IPS-NIHi7 (cell line): ENCODE measurements around the gene ADGRL3.

ENCODE experiments used
- DNase-seq: peaks from one replicate; pipeline ENCODE4 v3.0.0; 2012; ENCODE audit warnings: mixed read lengths; ENCODE audit errors: extremely low spot score

ADGRL3 gene

DNA sequence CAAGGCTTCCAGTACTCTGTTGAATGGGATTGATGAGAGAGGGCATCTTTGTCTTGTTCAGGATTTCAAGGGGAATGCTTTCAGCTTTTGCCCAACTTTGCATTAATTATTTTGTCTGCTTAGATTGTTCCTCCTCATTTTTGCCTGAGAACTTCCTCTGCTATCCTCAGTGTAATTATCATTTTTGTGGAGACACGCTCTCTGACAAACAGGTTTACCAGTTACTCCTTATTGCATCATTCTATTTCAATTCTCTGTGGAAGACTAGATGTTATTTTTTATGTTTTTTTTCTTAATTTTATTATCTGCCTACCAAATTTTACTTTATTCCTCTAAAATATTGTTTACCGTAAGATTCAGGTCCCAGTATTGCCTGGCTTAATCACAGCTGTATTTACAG is 349.2 kb downstream of the ADGRL3 start:
- no peak for DNase-seq

DNA sequence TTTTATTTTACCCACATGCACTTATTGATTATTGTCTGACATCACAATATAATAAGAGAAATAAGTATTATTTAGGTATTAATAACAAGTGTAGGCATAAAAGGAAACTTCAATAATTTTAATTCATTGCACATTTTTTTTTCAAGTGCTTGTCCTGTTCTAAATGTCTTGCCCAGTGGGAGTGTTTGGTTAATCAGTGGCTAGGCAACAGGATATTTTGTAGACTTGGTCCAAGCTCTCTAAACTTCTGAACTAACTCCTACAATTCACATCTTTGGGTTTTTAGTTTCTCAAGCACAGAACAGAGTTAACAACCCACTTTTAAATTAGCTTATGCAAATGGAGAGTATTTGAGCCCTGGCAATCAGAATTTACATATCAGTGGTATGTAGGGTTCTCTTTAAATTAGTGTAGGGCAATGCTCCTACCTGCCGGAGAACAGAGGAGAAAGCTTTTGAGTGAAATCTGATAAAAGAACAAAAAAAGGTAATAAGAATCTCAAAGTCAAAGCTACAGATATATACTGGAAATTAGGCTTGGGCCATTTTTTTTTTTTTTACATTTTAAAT is 353.5 kb downstream of the ADGRL3 start:
- peak; percentile 17 for DNase-seq

DNA sequence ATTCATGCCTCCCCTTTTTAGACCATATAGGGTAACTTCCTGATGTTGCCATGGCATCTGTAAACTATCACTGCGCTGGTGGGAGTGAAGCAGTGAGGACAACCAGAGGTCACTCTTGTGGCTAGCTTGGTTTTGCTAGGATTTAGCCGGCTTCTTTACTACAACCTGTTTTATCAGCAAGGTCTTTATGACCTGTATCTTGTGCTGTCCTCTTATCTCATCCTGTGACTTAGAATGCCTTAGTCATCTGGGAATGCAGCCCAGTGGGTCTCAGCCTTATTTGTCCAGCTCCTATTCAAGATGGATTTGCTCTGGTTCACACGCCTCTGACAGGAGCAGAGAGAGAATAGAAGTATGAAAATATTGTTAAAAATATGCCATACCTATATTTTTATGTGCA is 355.7 kb downstream of the ADGRL3 start:
- no peak for DNase-seq

DNA sequence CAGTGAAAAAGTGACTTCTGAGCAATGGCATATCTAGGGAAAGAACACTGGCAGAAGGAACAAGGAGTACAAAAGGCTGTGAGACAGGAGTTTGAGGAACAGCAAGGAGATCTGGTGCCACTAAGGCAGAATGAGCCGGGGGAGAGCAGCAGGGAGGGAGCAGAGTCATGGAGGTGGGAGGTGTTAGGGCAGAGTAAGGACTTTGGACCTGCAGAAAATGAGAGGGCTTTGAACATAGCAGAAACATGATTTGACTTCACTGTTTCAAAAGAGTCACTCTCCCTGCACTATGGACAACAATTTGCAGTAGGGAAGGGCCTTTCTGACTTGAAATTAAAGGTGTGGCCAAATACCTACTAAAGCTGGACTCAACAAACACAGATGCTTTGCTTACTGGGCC is 356.2 kb downstream of the ADGRL3 start:
- DNase-seq = no peak

- DNase-seq = no peak
Measured at GRCh38 chr4:61559396-61559795, 359.3 kb downstream of the ADGRL3 start.

DNA sequence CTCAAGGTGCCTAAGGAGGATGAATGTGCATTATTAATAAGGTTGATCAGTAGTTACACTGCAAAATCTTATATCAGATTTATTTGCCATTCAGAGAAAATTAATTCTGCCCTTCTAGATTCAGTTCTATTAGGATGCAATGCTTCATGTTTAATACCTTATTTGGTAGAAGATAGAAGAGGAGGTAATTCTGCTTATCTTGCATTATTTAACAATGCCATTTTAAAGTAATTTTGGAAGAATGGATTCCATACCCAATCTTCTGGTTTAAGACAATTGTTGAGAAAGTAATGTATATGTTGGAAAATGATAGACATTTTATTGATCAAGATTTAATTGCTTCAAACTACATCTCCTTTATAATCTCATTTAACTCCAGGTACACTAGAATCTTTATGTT is 360.9 kb downstream of the ADGRL3 start:
- DNase-seq = no peak

DNA sequence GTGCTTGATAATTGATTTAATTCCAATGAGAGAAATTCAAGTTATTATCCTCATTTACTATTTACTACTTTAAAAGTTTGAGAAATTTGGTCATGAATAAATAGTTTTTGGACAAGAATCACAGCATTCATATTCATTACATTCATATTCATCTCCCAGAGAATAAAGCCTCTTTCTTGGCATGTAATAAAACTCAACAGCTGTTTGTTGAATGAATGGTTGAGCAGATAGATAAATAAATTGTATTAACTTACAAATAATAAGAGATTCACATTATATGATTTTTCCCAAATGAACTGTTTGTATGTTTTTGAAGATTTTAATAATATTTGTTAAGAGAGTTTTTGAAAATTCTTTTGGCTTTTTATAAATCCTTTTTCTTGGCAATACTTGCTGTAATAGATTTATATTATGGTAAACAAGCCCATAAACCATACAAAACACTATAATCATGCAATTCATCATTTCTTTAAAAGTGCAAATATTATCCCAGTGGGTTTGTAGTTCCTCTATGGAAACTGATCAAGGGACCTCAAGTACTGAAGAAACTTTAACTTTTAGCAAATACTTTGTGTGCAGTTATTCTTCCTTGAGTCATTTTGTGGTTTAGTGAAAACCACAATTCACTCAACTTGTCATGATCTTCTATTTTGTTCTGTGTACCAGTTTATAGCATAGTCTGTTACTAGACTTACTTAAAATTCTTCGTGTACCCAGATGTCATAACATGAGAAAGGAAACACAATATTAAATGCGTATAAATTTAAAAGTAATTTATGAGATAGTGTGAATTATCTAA is 371.8 kb downstream of the ADGRL3 start:
- no peak for DNase-seq

DNA sequence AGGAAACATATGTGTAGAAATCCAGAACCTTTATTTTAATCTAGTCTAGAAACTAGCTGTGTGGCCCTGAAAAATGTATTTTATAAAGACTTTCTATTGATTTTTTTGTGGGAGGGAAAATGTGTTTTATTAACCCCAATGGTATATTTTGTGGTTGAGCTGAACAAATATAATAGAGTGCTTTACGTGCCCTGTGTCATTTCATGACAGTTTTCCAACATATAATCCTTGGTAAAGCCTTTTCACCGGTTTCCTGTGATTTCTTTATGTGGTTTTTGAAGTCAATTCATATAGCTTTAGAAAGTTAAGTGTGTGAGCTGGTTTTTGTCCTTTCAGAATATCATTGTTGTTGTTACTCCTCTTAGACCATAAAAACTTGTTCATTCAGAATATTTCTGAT is 375.7 kb downstream of the ADGRL3 start:
- DNase-seq = no peak

- no peak for DNase-seq
Measured at GRCh38 chr4:61579786-61580185, 379.7 kb downstream of the ADGRL3 start.

DNA sequence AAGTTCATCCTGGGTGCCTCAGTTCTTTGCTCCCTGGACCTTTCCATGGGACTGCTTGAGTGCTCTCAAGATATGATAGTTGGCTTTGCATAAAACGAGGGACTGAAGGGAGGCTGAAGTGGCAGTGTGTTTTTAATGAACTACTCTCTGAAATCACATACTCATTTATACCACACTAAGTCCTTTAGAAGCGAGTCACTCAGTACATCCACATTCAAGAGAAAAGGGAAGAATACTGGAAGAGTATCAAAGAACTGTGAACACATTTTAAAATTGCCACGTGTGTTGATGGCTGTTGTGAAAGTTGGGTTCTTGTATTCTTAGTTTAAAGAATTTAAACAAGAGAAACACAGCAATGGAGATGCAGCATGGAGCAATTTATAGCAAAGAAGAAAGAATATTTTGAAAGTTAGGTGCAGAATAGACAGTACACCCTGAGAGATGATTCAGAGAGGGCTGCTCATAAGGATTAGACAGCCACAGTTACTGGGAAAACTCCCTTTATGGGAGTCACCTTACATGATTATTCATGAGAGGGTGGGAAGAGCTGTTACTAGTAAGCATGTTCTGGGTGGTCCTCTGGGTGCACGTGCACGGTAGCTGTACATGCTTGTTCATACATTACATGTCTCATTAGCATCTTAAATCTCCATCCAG is 380.7 kb downstream of the ADGRL3 start:
- no peak for DNase-seq

DNA sequence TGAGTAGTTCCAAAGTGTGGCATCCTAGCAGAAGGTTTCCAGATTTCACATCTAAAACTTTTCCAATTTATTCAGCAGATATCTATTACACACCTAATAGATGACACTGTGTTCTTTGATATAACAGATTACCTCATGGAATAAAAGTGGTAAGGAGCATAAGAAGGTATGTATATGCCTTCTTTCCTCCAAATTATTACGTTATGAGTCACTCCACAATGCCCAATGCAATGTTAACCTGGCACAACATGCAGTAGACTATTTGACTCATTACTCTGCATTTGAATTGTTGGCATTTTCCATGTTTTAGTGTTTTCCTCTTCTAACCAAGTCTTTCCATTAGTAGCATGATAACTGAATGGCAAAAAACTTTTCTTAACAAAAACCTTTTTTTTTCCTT is 383.6 kb downstream of the ADGRL3 start:
- DNase-seq = no peak

- no peak for DNase-seq
Measured at GRCh38 chr4:61588621-61589402, 388.7 kb downstream of the ADGRL3 start.

- no peak for DNase-seq
Measured at GRCh38 chr4:61590881-61591280, 390.8 kb downstream of the ADGRL3 start.

DNA sequence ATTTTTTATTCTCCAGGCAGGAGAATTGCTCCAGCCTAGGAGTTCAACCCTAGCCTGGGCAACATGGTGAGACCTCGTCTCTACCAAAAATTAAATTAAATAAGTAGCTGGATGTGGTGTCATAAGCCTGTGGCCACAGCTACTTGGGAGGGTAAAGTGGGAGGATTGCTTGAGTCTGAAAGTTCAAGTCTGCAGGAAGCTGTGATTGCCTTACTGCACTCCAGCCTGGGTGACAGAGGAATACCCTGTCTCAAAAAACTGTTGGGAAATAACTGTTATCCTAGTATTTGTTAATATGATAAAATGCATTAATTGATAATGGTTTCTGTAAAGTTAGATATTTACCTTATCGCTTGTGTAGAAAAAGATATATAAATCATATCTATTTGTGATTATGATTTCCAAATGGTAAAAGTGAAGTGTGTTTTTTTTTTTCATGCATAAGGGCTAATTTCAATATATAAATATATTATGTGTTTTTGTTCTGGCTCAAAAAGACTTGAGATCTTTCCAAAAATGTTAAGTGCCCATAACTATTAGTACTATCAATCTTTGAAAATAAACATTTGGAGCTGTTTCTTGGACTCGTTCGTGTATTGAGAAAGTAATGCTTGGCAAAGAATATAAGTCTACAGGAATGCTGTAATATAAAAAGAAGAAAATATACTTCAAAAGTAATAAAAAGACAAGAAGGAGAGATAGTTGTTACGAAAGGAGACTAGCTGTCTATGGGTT is 396.6 kb downstream of the ADGRL3 start:
- DNase-seq = no peak

- DNase-seq = no peak
Measured at GRCh38 chr4:61603086-61603485, 403.0 kb downstream of the ADGRL3 start.

DNA sequence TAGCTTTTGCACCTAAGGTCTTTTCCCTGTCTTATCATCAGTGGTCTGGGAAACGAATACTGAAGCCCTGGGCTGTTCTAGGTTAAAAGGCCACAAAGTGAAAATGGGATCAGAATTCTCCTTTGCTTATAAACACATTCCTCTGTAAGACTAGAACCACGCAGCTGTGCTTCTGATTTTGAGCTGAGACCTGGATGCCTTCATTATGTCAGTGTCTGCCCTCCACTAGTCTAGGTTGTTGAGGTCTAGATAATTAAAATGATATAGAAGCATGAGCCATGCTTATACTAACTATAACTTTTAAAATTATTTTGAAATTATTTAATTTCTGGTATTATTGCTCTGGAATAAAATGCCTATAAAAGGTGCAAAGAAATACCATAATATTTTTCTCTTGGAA is 403.9 kb downstream of the ADGRL3 start:
- DNase-seq = no peak

- DNase-seq = no peak
Measured at GRCh38 chr4:61605984-61606383, 405.9 kb downstream of the ADGRL3 start.

GRCh38 chr4:61614231-61614630 is 414.1 kb downstream of the ADGRL3 start:
- no peak for DNase-seq

- peak; percentile 23 for DNase-seq
Measured at GRCh38 chr4:61619528-61619927, 419.4 kb downstream of the ADGRL3 start.

GRCh38 chr4:61628282-61628681 is 428.2 kb downstream of the ADGRL3 start:
- DNase-seq = no peak

- no peak for DNase-seq
Measured at GRCh38 chr4:61628727-61629126, 428.6 kb downstream of the ADGRL3 start.

- no peak for DNase-seq
Measured at GRCh38 chr4:61630548-61630947, 430.4 kb downstream of the ADGRL3 start.
